ENCODE results near the gene ZNF414. TPM values are rescaled to one million over a fixed set of nuclear protein-coding genes. Genes with fewer than 3 reads are reported as not detected.

Gene ZNF414
- total RNA-seq, 1 donor from 2014 or later = 18.5 TPM

GRCh38 chr19:8468761-8469373, 45.1 kb downstream of the ZNF414 start:
- no peak for DNase-seq (ENCODE audit: low spot score)

GRCh38 chr19:8468124-8468523, 45.8 kb downstream of the ZNF414 start:
- no peak for DNase-seq (ENCODE audit: low spot score)

DNA sequence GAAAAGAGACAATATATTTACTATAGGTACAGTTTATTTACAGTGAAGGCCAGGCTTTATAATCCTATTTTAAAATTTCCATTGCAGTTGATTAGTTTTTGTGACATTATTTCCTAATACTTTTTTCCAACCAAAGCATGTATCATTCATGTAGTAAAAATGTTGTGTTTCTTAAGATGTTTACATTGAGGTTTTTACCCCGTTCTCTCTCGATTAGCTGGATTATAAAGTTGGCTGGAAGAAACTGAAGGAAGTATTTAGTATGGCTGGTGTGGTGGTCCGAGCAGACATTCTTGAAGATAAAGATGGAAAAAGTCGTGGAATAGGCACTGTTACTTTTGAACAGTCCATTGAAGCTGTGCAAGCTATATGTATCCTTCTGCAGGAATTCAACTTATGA, 47.9 kb downstream of the ZNF414 start:
- no peak for DNase-seq (ENCODE audit: low spot score)

GRCh38 chr19:8463365-8463764, 50.6 kb downstream of the ZNF414 start:
- DNase-seq (ENCODE audit: low spot score) = no peak

DNA sequence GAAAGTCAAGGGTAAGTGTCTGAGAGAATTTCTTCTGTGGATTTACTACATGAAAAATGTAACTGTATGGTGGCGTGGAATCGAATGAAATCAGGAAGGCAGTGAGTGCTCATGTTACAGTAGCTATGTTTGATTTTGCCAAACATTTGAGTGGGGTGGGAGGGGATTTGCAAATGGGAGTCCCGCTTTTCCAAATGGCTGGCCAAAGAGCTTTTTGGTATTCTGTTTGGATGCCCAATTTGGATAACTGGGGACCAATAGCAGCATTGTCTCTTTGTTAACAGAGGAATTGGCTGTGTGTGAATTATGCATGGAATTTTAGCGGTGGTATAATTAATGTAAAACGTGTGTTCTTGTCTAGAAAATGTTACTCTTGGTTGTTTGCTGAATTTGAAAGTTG, 51.4 kb downstream of the ZNF414 start:
- DNase-seq (ENCODE audit: low spot score) = no peak

DNA sequence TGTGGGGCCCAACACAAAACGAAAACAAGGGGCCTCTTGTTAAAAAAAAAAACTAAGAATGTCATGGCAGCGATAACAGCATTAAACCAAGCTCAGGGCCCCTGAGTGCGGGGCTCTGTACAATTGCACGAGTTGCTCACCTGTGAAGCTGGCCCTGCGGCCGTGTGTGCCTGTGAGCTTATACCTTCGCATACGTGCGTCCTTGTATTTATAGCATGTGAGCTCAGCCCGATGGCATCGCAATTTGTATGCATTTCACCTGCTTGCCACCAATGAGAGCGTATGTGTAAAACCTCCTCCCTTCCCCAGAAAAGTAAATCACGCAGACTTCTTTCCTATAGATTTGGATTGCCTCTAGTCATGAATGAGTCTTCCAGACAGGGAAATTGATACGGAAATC, 52.1 kb downstream of the ZNF414 start:
- DNase-seq (ENCODE audit: low spot score) = peak; percentile 45

- DNase-seq (ENCODE audit: low spot score) = no peak
These were observed 52.6 kb downstream of the ZNF414 start for GRCh38 chr19:8461376-8461775.

GRCh38 chr19:8460516-8461298, 53.3 kb downstream of the ZNF414 start:
- DNase-seq (ENCODE audit: low spot score) = peak; percentile 51

Other genes with a start within 250 kb of the ZNF414 start
- 55.2 TPM for gene CD320, start 205.8 kb downstream of the ZNF414 start, total RNA-seq
- gene NDUFA7, start 192.8 kb downstream of the ZNF414 start, total RNA-seq = 39.9 TPM
- 1,239 TPM for gene RPS28, start 192.7 kb downstream of the ZNF414 start, total RNA-seq
- 28.6 TPM for gene KANK3, start 170.9 kb downstream of the ZNF414 start, total RNA-seq
- 753 TPM for gene ANGPTL4, start 150.0 kb downstream of the ZNF414 start, total RNA-seq
- 100 TPM for gene RAB11B, start 123.8 kb downstream of the ZNF414 start, total RNA-seq
- gene MARCHF2, start 100.9 kb downstream of the ZNF414 start, total RNA-seq = 101 TPM
- gene HNRNPM, start 69.2 kb downstream of the ZNF414 start, total RNA-seq = 145 TPM
- 4.5 TPM for gene PRAM1, start 11.5 kb downstream of the ZNF414 start, total RNA-seq
- gene MYO1F, start 63.3 kb upstream of the ZNF414 start, total RNA-seq = 47.7 TPM
- gene ADAMTS10, start 96.5 kb upstream of the ZNF414 start, total RNA-seq = 19.0 TPM
- gene NFILZ, start 116.5 kb upstream of the ZNF414 start, total RNA-seq = not detected
- not detected for gene ACTL9, start 184.6 kb upstream of the ZNF414 start, total RNA-seq
- gene OR2Z1, start 207.5 kb upstream of the ZNF414 start, total RNA-seq = not detected

Data from mesenteric fat pad (tissue), 1 donor.